GM19193 (cell line): ENCODE results near the gene TMEM107.

Experiments
- POLR2A ChIP-seq: IDR thresholded peaks from 4 replicates; pipeline ENCODE4 v1.6.1; 2011; ENCODE audit not compliant: insufficient read depth, insufficient read length; ENCODE audit errors: extremely low read depth

TMEM107 gene

GRCh38 chr17:8176197-8176940, at the start of gene TMEM107:
TSS of gene TMEM107 (minus strand) at chr17:8176380. CDS start at chr17:8176286, 94 bp downstream.
- peak; percentile 62 for TF ChIP-seq POLR2A

DNA sequence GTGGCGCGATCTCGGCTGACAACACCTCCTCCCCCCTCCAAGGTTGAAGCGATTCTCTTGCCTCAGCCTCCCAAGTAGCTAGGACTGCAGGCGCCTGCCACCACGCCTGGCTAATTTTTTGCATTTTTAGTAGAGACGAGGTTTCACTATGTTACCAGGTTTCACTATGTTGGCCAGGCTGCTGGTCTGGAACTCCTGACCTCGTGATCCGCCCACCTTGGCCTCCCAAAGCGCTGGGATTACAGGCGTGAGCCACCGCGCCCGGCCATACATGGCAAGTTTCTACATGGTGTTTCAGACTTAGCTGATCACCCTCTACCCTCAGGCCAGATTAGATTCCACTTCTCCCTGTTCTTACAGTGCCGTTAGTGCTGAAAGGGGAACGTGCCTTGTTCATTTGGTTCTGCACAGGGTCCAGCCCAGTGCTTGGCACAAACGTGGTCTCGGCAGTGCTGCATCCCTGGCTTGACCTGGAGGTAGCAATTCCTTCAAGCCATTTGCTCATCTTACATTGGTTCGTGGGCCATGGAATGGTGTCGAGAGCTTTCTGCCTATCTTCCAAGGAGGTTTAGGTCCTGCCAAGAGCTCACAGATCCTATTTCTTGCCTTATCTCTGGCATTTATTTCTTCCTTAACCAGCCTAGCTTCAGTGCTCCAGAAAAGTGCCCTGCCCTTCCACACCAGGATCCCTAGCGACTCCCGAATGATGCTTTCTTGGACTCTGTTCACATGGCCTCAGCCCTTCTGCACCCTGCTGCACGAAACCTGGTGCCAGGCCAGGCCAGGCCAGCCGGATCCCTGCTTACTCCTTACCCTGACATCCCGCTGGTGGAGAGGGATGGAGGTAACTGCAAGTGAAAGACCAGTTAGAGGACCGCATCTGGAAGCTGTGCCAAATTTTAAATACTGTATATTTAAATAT, 49.0 kb upstream of the TMEM107 start:
- TF ChIP-seq POLR2A: peak; percentile 44

- TF ChIP-seq POLR2A: no peak
Observed at GRCh38 chr17:8223356-8224126, 47.4 kb upstream of the TMEM107 start.

DNA sequence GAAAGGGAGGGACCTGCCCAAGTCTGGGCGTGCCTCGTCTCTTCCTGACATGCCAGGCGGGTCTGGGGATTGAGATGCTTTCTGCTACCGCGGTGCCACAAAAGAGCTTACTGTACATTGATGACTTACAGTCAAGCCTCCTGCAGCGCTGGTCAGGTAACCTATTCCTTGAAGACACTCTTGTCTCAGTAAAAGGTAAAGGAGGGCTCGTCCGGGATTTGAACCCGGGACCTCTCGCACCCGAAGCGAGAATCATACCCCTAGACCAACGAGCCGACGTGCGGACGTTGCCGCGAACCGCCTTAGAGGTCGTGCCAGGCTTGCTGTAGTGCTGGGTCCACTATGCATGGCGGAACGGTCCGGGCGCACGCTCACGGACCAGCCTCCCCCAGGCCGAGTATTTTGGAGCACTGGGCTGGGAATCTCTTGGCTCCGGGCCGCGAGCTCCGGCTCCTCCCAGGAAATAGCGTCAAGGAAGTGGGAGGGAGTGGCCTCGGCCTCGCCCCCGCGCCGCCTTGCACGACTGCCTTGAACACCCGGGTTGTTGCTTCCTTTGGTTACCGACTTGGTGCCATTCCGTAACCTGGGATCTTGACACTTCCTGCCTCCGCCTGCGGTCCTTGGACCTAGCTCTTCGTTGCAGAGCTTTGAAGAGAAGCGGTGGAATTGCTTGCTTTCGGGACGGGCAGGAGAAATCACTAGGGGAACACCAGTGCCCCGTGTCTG, 46.6 kb upstream of the TMEM107 start:
- TF ChIP-seq POLR2A: peak; percentile 68

GRCh38 chr17:8222380-8222629, 46.1 kb upstream of the TMEM107 start:
- TF ChIP-seq POLR2A: no peak

GRCh38 chr17:8221663-8222379, 45.6 kb upstream of the TMEM107 start:
- TF ChIP-seq POLR2A: no peak

DNA sequence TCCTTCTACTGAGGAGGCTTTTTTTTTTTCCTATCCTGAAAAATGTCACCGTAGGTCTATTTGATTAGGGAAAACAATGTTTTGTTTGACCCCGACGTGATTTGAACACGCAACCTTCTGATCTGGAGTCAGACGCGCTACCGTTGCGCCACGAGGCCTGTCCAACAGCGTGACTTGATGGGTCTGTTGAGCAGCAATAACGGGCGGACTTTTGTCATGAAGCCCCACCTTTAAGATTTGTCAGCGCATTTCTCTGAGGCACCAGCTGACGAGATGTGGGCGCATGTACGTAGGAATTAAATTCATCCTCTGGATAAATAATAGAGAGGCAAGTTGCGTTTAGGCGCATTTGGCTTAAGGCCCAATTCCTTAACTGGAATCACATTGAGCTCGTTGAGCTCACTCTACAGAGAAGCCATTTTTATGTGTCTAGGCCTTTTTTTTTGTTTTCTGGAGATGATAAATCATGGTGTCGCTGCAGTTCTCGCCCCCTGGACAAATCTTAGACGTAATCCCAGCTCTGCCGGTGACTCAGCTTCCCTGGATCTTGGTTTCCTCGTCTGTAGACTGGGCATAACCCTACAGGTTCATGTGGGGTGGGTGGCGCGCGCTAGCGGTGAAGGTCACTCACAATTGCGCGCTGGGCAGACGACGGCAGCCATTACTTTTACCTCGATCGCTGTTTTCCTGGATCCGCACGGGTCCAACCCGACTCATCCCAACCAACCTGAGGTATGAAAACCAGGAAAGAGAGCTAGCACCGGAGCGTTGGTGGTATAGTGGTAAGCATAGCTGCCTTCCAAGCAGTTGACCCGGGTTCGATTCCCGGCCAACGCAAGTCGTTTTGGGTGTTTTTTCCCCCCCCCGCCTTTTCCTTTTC, 44.8 kb upstream of the TMEM107 start:
- TF ChIP-seq POLR2A: no peak

GRCh38 chr17:8212312-8213180, 36.4 kb upstream of the TMEM107 start:
- no peak for TF ChIP-seq POLR2A

GRCh38 chr17:8210761-8211458, 34.7 kb upstream of the TMEM107 start:
- no peak for TF ChIP-seq POLR2A

DNA sequence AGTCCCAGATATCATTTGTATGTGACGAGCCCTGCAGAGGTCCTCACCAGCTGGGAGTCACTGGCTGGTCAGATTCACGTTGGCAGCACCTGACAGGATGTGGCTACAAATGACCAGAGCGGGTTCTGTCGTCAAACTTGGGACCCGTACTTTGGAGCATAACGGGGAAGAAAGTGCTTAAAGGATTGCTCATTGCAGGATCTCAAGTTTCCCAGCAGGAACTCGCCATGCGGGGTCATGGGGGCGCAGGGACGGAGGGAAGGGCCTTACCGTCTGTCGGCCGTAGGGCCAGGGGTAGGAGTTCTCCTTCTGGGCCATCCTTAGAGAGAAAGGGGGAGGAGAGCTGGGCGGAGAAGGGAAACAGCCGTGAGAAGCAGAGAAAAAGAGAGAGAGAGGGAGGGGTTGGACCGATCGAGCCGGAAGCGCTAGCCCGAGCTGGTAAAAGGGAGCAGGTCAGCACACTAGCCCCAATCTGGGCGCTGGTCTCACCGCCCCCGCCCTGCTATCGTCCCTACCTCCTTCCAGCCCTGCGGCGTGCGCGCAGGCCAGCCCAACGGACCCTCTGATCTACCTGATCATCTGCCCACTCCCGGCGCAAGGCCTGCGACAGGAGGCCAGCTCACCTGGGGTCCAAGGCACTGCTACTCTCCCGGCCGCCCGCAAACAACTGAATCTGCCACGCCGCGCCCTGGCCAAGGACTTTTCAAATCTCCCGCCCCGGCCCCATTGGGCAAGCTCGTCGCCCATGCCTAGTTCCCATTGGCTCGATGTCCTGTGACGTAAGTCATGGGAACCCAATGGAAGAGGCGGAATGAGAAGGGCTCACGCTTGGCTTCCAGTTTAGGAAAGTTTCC, 34.0 kb upstream of the TMEM107 start, which contains the start of gene AURKB:
Gene AURKB, minus strand, starts transcription at position 669 of the 854 bp plus-strand sequence. Its CDS starts 351 bp downstream, at position 318.
- TF ChIP-seq POLR2A: peak; percentile 94

- TF ChIP-seq POLR2A: no peak
Observed at GRCh38 chr17:8206536-8206935, 30.4 kb upstream of the TMEM107 start.
